ENCODE results near the gene TREX2.

Gene TREX2

DNA sequence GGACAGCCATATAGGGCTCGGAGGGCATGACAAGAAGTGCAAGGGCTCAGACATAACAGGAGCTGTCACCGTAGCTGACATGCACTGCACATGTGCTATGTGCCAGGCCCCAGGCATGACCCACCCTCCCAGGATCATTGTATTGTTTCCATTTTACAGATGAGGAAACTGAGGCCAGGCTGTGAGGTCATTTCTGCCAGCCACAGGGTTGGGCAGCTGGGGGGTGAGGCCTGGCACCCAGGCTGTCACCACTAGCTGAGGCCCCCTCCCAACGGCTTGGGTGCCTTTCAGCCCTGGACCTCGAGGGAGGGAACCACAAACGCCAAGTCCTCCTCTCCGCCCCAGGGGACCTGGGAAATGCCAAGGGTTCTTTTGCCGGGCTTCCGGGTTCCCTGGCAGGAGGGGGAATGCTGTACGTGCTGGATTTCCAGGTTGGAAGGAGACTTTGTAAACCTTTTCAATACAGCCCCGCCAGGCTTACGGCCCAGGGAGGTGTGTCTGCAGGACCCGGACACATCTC, 12.6 kb downstream of the TREX2 start:
- no peak for DNase-seq

DNA sequence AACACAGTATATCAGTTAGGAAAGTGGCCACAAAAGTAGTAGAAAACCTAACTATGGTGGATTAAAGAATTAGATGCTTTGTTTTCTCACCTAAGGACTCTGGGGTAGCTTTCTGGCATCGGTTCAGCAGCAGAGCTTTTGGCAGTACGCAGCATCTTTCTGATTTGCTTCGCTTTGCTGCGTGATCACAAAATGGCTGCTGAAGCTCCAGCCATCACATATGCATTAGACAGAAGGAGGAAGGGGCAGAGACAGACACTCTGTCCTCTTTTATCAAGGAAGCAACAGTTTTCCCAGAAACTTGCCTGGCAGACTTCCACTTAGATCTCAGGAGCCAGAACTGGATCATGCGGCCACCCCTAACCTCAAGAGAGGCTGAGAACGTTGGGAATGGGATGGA, 15.1 kb downstream of the TREX2 start:
- no peak for DNase-seq

DNA sequence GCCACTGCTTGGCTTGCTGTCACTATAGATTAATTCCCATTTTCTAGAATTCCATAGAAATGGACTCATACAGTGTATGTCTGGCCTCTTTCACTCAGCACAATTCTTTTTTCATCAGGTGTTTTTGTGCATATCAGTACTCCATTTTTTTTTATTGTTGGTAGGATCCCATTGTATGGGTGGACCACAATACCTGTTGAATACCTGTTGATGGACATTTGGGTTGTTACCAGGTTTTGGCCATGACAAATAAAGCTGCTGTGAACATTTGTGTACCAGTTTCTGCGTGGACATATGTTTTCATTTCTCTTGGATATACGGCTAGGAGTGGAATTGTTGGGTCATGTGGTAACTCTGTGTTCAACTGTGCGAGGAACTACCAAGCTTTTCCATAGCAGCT, 19.7 kb downstream of the TREX2 start:
- DNase-seq: no peak

DNA sequence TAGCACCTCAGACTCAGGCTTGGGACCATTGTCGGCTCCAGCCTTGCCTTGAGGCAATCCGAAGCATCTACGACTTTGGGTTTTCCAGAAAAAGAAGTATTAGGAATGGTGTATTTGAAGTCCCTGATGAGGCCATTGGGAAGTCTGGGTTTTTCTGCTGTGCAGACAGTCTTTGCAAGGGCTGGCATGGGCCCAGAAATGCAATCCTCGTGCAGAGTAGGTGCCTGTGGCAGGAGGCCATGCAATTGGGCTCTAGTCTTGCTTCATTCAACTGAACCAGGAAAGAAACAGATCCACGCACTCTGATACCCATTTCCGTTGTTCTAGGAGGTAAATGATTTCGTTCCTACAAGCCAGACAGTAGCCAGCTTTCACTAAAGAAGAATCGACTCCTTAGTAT, 22.2 kb downstream of the TREX2 start:
- no peak for DNase-seq

DNA sequence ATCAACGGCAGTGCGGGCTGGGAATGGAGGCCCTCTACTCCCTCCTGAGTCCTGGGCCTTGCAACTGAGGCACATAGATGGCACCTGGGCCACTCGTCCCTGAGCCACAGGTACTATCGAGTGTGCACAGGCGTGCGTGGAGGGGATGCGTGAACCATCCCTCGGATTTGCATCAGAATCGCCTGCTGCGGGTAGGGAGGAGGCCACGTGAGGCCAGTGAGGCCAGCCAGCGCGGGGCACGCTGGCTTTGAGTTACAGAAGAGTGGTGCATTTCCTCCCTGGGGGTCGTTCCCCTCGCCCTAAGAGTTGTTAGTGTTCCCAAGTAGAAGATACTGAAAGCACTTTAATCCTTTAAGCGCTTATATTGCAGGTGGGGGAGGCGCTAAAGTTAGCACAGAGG, 24.0 kb downstream of the TREX2 start:
- no peak for DNase-seq

DNA sequence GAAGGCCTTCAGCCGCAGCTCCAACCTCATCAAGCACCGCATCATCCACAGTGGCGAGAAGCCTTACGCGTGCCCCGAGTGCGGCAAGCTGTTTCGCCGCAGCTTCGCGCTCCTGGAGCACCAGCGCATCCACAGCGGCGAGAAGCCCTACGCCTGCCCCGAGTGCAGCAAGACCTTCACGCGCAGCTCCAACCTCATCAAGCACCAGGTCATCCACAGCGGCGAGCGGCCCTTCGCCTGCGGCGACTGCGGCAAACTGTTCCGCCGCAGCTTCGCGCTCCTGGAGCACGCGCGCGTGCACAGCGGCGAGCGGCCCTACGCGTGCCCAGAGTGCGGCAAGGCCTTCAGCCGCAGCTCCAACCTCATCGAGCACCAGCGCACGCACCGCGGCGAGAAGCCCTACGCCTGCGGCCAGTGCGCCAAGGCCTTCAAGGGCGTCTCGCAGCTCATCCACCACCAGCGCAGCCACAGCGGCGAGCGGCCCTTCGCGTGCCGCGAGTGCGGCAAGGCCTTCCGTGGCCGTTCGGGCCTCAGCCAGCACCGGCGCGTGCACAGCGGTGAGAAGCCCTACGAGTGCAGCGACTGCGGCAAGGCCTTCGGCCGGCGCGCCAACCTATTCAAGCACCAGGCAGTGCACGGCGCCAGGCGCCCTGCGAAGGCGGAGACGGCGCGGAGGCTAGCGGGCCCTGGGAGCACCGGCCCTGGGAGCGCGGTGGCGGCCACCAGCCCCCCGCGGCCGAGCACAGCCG, 24.8 kb downstream of the TREX2 start:
- DNase-seq: no peak

DNA sequence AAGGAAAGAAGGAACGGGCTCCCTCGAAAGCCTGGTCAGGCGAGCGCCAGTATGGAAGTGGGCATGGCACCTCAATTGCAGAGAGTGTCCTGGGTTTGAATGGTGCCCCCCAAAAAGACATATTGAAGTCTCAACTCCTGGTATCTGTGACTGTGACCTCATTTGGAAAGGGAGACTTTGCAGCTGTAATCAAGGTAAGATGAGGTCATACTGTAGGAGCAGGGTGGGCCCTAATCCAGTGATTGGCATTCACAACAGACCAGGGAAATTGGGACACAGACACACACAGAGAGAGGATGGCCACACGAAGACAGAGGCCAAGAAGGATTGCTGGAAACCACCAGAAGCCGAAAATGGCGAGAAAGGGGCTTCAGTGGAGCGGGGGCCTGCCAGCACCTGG, 28.2 kb downstream of the TREX2 start:
- DNase-seq: no peak

DNA sequence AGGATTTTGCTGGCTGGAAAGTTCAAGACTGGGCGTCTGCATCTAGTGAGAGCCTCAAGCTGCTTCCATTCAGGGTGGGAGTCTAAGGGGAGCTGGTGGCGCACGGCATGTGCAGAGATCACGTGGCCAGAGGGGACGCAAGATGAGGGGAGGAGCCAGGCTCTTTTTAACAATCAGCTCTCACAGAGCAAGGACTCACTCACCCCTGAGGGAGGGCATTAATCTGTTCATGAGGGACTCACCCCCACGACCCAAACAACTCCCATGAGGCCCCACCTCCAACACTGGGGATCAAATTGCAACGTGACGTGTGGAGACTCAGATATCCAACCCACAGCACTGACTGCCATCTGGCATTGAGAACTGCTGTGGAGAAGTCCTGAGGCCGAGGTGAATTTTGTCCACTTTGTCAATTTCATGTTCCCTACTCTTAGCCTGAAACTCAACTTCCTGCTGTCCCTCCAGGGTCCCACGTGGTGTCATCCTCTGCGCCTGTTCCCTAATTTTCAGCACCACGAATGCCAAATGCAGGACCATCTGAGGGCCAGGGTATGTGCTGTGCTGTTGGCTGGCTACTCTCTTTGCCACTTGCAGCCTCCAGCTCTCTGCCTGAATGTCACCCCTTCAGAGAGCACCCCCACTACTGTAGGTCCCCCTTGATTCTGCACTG, 28.9 kb downstream of the TREX2 start:
- DNase-seq: no peak

DNA sequence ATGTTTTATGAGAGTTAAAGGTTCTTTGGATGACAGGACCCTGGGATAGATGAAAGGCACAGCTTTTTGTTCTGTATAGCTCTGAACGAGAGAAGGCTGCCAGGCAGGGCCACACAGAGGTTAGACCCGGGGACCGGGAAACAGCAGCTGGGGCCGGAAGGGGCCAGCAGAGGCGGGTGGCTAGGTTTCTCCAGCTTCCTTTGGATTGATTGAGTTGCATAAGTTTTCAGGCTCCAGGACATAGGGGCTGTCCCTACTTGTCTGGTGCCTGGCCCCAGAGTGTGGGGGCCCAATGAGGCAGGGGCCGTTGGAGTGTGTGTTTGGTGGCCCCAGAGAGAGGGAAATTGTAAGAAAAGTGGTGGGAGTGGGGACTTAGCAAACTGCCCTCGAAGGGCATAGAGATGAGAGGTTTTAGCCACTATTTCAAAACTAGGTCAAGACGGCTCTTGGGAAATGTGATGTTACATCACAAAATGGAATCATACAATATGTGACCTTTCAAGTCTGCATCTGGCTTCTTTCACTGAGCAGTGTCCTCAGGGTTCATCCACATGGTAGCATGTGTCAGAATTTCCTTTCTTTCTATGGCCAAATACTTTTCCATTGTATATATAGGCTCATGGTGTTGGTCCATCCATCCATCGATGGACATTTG, 30.9 kb downstream of the TREX2 start:
- DNase-seq: peak; percentile 17

DNA sequence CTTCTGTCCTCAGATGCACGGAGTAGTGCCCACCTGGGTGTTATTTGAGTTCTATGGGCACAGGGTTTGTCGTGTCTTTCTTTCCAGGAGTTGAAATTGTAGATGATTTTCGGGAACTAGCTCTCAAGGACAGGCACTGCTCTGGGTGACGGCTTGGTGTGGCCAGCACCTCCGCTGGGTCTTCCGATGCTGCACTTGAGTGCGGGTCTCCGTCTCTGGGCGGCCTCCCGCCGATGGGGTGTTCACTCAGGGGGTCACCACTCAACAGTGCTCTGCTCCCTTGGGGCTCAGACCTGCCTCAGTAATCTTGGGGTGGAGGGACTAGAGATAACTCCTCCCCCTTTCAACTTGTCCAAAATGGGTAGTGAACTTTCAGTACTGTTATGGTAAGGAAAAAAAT, 32.1 kb downstream of the TREX2 start:
- no peak for DNase-seq

DNA sequence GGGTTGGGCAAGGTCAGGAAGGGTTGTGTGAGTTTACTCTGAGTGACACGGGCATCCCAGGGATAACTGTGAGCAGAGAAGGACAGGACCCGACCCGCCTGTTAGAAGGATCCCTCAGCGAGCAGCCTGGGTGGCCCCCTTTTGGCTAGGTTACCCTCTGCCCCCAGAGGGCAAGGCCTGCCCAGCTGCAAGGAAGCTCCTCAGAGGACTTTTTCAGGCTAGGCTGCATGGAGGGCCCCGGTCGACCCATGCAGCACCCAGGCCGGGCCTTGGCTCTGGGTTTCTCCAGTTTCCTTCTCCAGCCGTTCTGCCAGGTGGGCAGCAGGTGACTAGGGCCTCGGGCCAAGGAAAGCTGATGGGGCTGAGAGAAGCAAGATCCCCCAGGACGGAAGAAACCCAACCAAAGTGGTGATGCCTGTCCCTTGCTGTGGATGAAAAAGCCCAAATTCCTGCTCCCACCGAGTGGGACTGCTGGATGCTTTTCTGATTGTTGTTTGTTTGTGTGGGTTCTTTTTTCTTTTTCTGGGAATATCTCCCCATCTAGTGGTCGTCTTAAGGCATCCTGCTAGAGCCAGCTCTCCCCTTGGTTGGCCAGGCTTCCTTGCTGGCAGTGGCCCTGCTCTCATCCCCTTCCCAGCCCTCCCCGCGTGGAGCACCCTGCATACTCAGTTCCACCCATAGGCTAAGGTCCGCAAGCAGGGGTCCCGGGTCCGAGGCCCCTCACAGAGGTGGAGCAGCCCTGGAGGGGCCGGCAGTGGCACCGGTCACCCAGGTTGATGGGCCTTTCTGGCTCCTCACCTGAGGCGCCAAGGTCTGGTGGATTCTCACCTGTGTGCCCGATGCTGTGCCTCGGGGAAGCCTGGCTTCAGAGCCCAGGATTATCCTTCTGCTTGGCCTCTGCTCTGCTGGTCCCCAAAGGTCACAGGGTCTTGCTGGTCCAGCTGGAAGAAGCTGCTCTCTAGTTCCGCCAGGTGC, 32.8 kb downstream of the TREX2 start:
- DNase-seq: no peak

DNA sequence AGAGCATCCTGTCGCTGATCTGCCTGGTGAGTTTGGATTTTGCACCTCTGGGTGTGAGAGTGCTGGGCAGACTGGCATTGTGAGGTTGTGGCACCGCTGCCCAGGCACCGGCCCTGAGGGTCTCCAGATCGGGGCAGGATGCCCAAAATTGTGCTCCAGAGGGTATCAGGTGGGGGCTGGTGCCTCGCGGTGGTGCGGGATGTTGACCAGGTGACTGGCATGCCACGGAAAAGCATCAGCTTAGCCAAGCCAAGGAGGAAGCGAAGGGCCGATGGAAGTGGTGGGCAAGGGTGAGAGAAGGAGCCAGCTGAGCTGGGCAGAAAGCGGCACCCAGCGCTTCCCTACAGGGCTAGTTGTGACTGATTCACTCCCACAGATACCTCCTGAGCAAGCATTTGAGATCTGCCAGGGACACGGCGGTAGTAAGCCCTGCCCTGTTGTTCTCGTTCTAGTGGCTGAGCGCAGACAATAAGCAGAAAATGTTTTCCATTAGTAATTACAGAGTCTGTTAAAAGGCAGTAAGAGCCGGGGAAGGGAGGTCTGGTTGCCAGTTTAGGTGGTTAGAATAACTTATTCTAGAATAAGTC, 33.8 kb downstream of the TREX2 start:
- DNase-seq: no peak

DNA sequence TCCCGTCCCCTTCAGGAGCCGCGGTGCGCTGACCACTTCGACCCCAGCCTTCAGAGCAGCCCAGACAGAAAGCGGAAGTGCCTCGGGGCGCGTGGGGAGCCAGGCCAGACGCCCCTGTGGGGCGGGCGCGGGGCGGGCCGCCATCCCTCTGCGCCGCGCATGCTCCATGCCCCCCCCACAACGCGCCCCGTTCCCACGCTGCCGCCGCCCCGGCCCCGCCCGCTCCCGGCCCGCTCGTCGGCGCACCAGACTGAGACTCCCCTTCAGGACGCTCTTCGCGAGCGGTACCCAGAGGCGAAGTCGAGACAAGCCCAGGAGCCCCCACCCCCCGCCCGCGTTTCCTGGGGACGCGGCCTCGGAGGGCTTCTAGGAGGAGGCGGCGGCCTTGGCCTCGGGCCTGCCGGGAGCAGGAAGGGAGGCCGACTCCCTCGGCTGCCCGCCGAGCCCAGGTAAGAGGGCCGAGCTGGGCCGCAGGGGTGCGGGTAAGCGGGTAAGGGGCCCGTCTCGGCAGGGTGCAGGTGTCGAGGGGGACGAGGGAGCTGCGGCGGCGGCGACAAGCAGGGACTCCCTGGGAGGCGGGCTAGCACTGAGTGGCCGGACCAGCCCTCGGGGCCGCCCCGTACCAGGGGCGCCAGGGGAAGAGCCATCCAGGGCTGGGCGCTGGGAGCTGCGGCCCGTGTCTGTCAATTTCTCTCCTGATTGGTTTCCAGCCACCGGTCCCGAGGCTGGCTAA, 34.4 kb downstream of the TREX2 start, which contains the start of gene ZFP92:
Gene ZFP92, plus strand, starts transcription at position 218 of the 733 bp plus-strand sequence. CDS start 6,851 bp downstream, outside the sequence.
- no peak for DNase-seq

DNA sequence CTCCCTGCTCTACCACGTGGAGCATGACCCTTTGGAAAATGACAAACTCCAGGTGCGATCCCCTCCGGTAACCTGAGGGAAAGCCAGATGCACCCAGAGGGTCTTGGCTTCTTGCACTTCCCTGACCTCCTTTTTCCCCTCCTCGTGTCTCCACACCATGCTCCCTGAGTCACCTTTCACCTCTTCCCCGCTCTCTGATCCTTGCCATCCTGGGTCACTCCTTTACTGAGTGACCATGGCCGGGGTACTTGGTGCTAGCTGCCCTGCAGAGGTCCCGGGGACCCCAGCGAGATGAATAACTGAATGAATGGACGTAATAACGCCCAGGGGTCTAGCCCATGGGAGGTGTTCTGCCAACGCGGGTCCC, 35.0 kb downstream of the TREX2 start:
- DNase-seq: no peak

DNA sequence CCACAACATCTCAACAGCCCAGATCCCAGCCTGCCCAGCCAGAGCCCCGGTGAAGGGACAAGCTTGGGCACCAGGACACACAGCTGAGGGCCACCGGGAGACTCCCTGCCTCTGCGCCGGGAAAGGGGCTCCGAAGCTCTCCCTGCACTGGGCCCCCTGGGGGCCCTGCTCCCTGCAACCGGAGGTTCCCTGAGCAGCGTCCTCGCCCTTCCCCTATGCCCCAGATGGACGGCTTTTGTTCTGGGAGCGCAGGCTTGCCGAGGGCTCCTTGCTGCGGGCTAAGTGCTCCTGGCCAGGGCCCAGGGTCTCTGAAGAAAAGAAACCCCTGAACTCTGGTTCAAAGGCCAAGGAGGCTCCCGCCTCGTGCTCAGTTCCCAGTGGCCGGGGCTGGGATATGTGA, 35.5 kb downstream of the TREX2 start:
- DNase-seq: no peak

DNA sequence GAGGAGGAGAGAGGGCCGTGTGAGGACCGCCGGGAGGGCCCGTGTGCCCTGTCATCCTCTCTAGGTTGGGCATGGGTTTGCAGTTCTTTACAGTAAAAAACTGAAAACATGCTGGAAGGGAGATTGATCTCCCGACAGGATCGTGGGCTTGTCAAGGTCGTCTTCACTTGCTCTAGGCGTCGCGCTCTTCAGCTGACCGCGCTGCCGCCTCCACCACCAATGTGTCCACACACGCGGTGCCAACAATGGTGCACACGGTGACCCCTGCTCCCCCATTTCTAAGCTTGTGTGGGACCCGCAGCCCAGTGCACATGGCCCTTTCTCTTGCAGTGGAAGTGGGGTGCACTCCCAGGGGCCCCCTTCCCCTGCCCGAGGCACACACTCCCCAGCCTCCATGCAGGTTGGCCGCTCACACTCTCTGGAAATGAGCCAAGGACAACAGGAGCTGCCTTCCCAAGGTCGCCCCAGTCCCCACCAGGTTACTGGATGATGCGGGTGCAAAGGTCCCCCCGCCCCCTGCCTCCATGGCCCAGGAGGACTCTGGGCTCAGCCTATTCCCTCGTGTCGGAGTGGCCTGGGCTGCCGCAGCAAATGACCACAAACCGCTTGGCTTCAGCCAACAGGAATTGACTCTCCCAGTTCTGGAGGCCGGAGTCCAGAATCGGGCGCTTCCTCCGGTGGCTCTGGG, 36.3 kb downstream of the TREX2 start:
- DNase-seq: no peak

DNA sequence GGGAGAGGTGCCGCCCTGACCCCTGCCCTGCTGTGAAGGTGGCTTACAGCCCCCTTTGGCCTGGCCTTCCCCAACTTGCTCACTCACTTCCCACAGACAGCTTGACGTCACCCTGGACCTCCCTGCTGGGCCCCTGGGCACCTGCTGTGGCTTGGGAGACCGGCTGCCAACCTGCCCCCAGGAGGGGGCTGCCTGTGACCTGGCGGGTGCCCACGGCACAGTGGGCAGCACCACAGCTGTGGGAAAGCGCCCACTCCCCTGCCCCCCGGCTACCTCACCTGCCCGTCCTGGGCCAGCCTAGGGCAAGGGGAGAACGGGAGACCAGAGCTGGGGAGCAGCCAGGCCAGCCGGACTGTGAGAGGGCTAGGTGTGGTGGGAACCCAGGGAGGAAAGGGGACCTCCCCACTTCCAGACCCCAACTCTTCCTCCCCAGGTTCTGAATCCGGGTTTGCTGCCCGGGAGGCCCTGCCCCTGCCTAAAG, 36.9 kb downstream of the TREX2 start:
- no peak for DNase-seq

DNA sequence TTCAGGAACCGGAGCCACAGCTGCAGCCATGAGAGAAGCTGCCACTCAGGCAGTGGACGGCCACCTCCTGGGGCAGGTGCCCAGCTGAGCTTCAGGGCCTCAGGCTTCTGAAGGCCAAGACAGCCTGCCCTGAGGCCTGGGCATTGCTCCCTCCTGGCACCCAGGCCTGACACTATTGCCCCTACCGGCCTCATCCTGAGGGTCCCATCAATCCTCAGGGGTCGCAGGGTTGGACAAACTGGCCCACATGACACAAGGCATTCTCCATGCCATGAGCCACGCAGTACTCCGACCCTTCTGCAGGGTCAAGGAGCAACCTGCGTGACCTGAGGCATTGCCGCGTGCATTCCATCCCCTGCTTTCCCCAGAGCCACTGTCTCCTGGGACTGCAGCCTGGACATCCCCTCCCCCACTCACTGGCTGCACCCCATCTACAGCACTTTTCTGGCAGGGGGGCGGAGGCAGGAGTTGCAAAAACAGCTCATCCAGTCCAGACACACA, 37.6 kb downstream of the TREX2 start:
- no peak for DNase-seq

DNA sequence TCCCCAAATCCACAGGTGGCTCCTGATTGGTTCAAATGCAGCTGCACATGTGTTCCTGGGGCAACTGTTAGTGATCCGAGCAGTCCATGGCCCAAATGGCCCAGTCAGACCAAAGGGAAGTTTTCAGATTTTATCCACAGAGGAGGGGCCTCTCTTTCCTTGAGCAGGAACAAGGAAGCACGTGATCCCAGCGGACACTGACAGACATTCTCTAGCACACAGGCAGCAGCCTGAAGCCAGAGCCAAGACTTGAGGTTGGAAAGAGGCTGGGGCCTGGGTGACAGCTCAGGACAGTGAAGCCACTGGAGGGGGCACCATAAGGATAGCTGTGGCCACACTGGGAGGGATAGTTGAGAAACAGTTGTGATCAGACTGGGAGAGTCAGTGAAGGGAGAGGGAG, 38.1 kb downstream of the TREX2 start:
- DNase-seq: no peak

DNA sequence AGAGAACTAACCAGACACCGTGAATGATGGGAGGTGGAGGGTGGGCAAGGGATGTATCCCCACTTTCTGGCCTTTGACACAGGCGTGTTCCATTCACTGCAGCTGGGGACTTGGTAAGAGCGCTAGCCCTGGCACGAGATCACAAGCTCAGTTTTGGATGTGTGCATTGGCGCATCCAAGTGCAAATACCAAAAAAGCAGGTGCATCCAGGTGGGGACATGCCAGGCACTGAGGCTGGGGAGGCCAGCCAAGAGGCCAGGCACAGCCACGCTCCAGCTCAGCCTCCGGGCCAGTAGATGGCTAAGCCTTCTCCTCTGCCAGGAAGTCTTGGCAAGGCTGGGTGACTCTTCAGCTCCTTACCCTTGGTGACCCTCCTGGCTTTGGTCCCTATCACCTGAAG, 39.0 kb downstream of the TREX2 start:
- DNase-seq: no peak

DNA sequence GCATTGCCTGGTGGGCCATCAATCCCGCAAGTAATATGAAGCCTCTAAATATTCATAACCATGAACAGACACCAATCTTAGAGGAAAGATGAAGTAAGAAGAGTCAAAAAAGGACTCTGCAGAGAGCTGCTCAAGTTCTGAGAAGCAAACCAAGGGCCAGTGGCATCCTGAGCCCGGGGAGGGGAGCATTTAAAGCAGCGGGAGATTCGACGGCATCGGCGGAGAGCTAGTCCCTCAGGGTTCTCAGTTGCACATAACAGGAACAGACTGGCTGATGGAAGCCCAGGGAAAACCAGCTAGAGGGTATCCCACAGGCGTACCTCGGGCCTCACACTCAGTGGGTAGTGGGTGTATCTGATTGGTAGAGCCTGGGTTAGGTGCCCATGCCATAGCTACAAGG, 39.8 kb downstream of the TREX2 start:
- no peak for DNase-seq
